HFFc6 (cell line): ENCODE measurements around the gene TXNRD1. TPM values are rescaled to one million over a fixed set of nuclear protein-coding genes. Genes with fewer than 3 reads are reported as not detected.
"Not testable (repeated sequence)": the region's sequence is repeated elsewhere in the genome, so short reads cannot be mapped to it uniquely, and the experiment has no call there.

Experiments used
- DNase-seq: peaks from one replicate; pipeline ENCODE4 v3.0.0-alpha.2; 2018
- H3K27ac Mint-ChIP-seq: 2 replicates; pipeline ENCODE4 v1.8.0; 2020; ENCODE audit warnings: mild to moderate bottlenecking, mixed read lengths
- H3K27me3 Mint-ChIP-seq: 2 replicates; pipeline ENCODE4 v1.8.0; 2021; ENCODE audit warnings: mild to moderate bottlenecking, moderate library complexity, mixed read lengths; ENCODE audit not compliant: insufficient read depth
- H3K36me3 Mint-ChIP-seq: 2 replicates; pipeline ENCODE4 v1.8.0; 2021; ENCODE audit warnings: low read depth, mixed read lengths
- H3K4me1 Mint-ChIP-seq: 2 replicates; pipeline ENCODE4 v1.8.0; 2020; ENCODE audit warnings: low read depth, mixed read lengths
- H3K4me3 Mint-ChIP-seq: 2 replicates; pipeline ENCODE4 v1.8.0; 2020; ENCODE audit warnings: mild to moderate bottlenecking, moderate library complexity, mixed read lengths
- H3K9me3 Mint-ChIP-seq: 2 replicates; pipeline ENCODE4 v1.8.0; 2020; ENCODE audit warnings: mild to moderate bottlenecking, mixed read lengths
- total RNA-seq, 6 experiments: library from RNA; stranded (reverse); fragmentation: NEBNext Ultra II Directional; extraction: Animal tissue kit (Norgen Biotek cat#: 25700); gene quantifications; 2 replicates in 1 of 6; 3 replicates in 5 of 6; pipeline ENCODE4 v1.2.3, GENCODE V29; 2021
- TF ChIP-seq, protein P1 (sequence below): fragments of 200-600 bp; sonication (generic); IDR thresholded peaks from 2 replicates; pipeline ENCODE4 v1.5.0; 2021; ENCODE audit warnings: antibody characterized with exemption, mild to moderate bottlenecking

TXNRD1 gene
- total RNA-seq, 6 experiments from 2014 or later: 468 to 851 (median 784) TPM

DNA sequence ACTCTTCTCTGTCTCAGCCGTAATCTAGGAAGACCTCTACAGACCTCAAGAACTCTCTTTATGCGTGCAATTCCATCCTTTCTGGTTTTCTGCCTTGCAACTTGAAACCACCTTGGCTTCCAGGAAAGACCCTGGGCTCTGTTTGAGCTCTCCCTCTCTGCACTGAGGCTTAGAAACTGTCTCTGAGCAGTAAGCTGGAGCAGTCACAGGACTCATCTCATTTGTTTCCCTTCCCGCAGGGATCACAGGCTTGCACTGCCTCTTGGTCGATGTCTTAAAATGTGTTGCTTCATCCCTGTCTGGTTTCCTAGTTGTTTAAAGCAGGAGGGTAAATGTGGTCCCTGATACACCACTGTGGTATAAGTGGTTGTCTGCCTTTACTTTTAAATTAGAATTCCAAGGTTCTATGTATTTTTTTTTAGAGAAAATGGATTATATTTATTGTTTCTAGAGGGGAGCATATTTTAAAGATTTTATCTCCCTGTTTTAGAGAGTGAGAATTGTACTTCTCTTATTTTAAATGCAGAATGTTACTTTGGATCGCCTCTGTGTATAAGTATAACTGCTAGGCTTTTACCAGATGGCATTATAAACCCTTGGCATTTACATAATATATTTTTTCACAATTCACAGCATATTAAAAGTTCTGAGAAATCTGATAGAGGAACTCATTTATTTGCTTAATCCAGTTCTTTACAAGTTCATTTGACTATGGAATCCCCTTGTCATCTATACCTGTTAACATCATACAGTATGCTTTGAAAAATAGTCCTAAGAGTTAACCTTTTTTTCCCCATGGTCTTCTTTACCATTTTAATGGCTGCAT is 114.3 kb downstream of the TXNRD1 start:
- Mint-ChIP-seq H3K27me3 (peaks cover 45% of the 10 kb centered on the region), H3K27ac (peak overlapping the region; percentile 42; the same call in 1 of the 2 replicates), H3K4me1 (peaks cover 21% of the 10 kb centered on the region), H3K9me3 (no peaks in the 10 kb centered on the region; the same call in 1 of the 2 replicates), H3K4me3 (no peak overlapping the region; the same call in 1 of the 2 replicates), H3K36me3 (peaks cover 53% of the 10 kb centered on the region)
- no peak for DNase-seq
- TF ChIP-seq, protein P1, sequence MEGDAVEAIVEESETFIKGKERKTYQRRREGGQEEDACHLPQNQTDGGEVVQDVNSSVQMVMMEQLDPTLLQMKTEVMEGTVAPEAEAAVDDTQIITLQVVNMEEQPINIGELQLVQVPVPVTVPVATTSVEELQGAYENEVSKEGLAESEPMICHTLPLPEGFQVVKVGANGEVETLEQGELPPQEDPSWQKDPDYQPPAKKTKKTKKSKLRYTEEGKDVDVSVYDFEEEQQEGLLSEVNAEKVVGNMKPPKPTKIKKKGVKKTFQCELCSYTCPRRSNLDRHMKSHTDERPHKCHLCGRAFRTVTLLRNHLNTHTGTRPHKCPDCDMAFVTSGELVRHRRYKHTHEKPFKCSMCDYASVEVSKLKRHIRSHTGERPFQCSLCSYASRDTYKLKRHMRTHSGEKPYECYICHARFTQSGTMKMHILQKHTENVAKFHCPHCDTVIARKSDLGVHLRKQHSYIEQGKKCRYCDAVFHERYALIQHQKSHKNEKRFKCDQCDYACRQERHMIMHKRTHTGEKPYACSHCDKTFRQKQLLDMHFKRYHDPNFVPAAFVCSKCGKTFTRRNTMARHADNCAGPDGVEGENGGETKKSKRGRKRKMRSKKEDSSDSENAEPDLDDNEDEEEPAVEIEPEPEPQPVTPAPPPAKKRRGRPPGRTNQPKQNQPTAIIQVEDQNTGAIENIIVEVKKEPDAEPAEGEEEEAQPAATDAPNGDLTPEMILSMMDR: no peak

DNA sequence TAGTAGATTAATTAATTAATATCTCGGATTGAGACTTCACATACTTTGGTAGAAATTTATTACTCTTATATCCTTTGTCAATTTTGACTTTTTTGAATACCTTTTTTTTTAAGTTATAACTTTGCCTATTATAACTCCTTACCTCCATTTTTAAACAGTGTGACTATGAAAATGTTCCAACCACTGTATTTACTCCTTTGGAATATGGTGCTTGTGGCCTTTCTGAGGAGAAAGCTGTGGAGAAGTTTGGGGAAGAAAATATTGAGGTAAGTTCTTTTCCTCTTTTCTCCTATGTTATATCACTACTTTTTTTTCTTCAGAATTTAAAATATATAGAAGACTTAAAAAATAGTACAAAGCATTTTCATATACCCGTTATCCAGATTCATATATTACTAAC is 115.8 kb downstream of the TXNRD1 start:
- Mint-ChIP-seq H3K4me1 (peaks cover 22% of the 10 kb centered on the region), H3K4me3 (no peak overlapping the region), H3K27me3 (peaks cover 41% of the 10 kb centered on the region), H3K9me3 (no peaks in the 10 kb centered on the region; the same call in 1 of the 2 replicates), H3K36me3 (peaks cover 53% of the 10 kb centered on the region), H3K27ac (peak overlapping the region; percentile 40; the same call in 1 of the 2 replicates)
- no peak for DNase-seq
- TF ChIP-seq, protein P1: no peak

DNA sequence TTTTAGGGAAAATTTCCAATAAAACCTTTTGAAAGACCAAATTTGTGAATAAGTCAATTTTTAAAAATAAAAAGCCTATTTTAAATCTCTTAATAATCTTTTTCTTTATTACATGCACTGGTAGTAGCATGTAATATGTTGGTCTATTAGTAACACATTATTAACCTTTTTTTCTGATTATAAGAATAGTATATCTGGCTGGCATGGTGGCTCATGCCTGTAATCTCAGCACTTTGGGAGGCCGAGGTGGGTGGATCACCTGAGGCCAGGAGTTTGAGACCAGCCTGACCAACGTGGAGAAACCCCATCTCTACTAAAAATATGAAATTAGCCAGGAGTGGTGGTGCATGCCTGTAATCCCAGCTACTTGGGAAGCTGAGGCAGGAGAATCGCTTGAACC is 116.7 kb downstream of the TXNRD1 start:
- H3K36me3 Mint-ChIP-seq: peaks cover 53% of the 10 kb centered on the region
- not testable (repeated sequence) for H3K9me3 Mint-ChIP-seq, H3K27ac Mint-ChIP-seq, H3K4me3 Mint-ChIP-seq, DNase-seq
- peaks cover 35% of the 10 kb centered on the region for H3K27me3 Mint-ChIP-seq
- H3K4me1 Mint-ChIP-seq: peaks cover 16% of the 10 kb centered on the region

DNA sequence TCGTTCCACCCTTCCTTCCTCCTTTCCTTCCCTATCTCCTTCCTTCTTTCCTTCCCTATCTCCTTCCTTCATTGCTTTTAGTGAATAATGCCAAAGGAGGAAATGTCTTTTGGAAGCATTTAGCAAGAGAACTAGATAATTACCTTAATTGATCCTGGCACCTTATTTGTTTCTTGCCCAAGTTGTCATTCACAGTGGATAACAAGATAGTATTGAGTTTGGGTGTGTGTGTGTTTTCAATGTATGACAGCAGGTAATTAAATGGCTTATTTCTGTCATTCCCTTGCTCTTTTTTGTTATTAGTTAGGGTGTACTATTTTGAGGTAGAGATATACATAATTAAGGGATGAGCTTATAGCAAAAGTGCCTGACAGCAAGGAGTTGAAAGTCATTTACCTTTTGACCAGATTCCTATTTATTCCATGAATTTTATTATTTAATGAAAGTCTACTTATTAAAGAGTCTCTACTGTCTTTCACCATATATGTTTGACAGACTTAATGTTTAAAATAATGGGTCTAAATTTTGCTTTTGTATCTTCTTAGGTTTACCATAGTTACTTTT is 118.2 kb downstream of the TXNRD1 start:
- Mint-ChIP-seq H3K27me3 (peaks cover 32% of the 10 kb centered on the region), H3K4me1 (peaks cover 16% of the 10 kb centered on the region), H3K27ac (peak overlapping the region; percentile 70), H3K36me3 (peaks cover 49% of the 10 kb centered on the region), H3K4me3 (peak overlapping the region; percentile 3; the same call in 1 of the 2 replicates), H3K9me3 (no peaks in the 10 kb centered on the region; the same call in 1 of the 2 replicates)
- TF ChIP-seq, protein P1: no peak
- DNase-seq: no peak

DNA sequence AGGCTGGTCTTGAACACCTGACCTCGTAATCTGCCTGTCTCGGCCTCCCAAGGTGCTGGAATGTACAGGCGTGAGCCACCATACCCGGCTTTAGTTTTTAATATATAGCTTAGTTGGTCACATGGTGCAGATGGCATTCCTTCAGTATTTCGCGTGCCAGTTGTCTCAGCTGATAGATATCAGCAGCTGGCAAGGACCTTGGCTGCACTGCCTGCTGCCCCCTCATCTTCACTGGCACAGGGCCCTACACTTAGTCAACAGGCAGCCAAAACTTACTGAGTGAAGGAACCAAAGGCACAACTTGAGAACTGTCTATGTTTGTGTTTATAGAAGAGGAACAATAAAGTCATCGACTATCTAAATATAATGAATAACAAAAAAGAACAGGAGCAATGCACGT is 119.0 kb downstream of the TXNRD1 start:
- TF ChIP-seq, protein P1: no peak
- Mint-ChIP-seq H3K27ac (peak overlapping the region; percentile 70), H3K9me3 (no peaks in the 10 kb centered on the region; the same call in 1 of the 2 replicates), H3K36me3 (peaks cover 51% of the 10 kb centered on the region), H3K4me1 (peaks cover 20% of the 10 kb centered on the region), H3K4me3 (peak overlapping the region; percentile 31; the same call in 1 of the 2 replicates), H3K27me3 (peaks cover 35% of the 10 kb centered on the region)
- DNase-seq: no peak

DNA sequence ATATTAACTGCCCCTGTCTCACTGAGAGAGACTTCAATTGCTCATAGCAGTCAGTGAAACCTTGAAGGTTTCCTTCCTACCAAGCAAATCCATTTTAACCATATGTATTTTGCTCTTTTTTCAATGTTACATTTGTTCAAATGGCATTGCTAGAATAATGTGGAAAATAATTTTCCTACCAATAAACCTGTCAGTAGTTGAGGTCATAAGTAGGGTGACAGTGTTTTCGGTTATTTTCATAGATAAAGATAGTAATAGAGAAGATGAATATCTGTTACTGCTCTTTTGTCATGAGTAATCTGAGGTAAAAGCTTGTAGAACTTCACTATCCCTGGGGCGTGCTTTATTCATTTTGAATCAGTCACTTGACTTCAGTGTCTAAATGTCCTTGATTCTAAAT is 120.5 kb downstream of the TXNRD1 start:
- Mint-ChIP-seq H3K27me3 (peaks cover 50% of the 10 kb centered on the region), H3K9me3 (peaks cover 8% of the 10 kb centered on the region), H3K36me3 (peaks cover 61% of the 10 kb centered on the region), H3K4me1 (peaks cover 35% of the 10 kb centered on the region), H3K27ac (peak overlapping the region; percentile 9; the same call in 1 of the 2 replicates), H3K4me3 (no peak overlapping the region)
- no peak for DNase-seq
- TF ChIP-seq, protein P1: no peak
